Ammon's horn (tissue), 1 donor: ENCODE data around the gene FASTKD3.

Experiments used
- DNase-seq: peaks from one replicate; pipeline ENCODE4 v3.0.0-alpha.2; 2016; ENCODE audit warnings: low spot score

Gene FASTKD3

GRCh38 chr5:7849681-7850394 lies 19.0 kb downstream of the FASTKD3 start:
- peak; percentile 65 for DNase-seq

GRCh38 chr5:7848296-7848695 lies 20.5 kb downstream of the FASTKD3 start:
- DNase-seq: no peak

GRCh38 chr5:7846327-7846726 lies 22.5 kb downstream of the FASTKD3 start:
- no peak for DNase-seq

- DNase-seq: no peak
Measured at GRCh38 chr5:7845557-7845956, 23.3 kb downstream of the FASTKD3 start.

GRCh38 chr5:7844901-7845300 lies 23.9 kb downstream of the FASTKD3 start:
- no peak for DNase-seq

GRCh38 chr5:7842531-7842930 lies 26.3 kb downstream of the FASTKD3 start:
- no peak for DNase-seq

- DNase-seq: no peak
Measured at GRCh38 chr5:7837403-7837802, 31.4 kb downstream of the FASTKD3 start.

- DNase-seq: no peak
Measured at GRCh38 chr5:7834982-7835381, 33.8 kb downstream of the FASTKD3 start.

- no peak for DNase-seq
Measured at GRCh38 chr5:7828269-7828668, 40.6 kb downstream of the FASTKD3 start.

GRCh38 chr5:7827610-7828009 lies 41.2 kb downstream of the FASTKD3 start:
- DNase-seq: peak; percentile 42

- DNase-seq: no peak
Measured at GRCh38 chr5:7825630-7826029, 43.2 kb downstream of the FASTKD3 start.

GRCh38 chr5:7824995-7825394 lies 43.8 kb downstream of the FASTKD3 start:
- no peak for DNase-seq

GRCh38 chr5:7823594-7823993 lies 45.2 kb downstream of the FASTKD3 start:
- no peak for DNase-seq

GRCh38 chr5:7822449-7822848 lies 46.4 kb downstream of the FASTKD3 start:
- no peak for DNase-seq

- DNase-seq: no peak
Measured at GRCh38 chr5:7816535-7816901, 52.3 kb downstream of the FASTKD3 start.

- peak; percentile 88 for DNase-seq
Measured at GRCh38 chr5:7815892-7816534, 52.8 kb downstream of the FASTKD3 start.

- DNase-seq: no peak
Measured at GRCh38 chr5:7814816-7815215, 54.0 kb downstream of the FASTKD3 start.

- no peak for DNase-seq
Measured at GRCh38 chr5:7813576-7813975, 55.3 kb downstream of the FASTKD3 start.

- no peak for DNase-seq
Measured at GRCh38 chr5:7813007-7813406, 55.8 kb downstream of the FASTKD3 start.

- DNase-seq: no peak
Measured at GRCh38 chr5:7811715-7812114, 57.1 kb downstream of the FASTKD3 start.
